ENCODE measurements around the gene EHD1.

DNA sequence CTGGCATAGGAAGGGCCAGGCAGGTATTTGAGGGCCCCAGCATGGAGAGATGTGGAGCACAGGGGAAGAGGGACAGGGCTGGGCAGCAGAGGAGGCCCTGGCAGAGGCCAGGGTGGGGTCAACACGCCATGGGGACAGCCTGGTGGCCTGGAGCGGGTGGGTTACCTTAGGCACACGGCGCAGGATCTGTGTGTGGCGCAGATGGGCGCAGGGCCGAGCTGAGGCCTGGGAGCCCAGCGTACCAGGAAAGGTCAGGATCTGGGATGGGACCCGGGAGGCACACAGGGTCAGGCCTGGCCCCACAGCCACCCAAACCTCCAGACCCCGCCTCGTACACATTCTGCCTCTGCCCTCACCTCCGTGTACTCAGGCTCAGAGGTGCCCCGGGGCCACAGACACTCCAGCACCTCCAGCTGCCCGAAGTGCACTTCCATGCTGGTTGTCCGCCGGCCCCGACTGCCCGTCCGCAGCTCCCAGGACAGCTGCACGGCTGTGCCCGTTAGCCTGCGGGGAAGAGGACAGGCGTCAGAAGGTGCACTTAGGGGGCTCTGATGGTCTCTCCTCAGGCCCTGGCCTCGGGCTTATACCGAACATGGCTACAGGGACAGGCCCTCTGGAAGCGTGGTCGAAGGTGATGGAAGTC lies 32.2 kb upstream of the EHD1 start:
- TF ChIP-seq, protein P1, sequence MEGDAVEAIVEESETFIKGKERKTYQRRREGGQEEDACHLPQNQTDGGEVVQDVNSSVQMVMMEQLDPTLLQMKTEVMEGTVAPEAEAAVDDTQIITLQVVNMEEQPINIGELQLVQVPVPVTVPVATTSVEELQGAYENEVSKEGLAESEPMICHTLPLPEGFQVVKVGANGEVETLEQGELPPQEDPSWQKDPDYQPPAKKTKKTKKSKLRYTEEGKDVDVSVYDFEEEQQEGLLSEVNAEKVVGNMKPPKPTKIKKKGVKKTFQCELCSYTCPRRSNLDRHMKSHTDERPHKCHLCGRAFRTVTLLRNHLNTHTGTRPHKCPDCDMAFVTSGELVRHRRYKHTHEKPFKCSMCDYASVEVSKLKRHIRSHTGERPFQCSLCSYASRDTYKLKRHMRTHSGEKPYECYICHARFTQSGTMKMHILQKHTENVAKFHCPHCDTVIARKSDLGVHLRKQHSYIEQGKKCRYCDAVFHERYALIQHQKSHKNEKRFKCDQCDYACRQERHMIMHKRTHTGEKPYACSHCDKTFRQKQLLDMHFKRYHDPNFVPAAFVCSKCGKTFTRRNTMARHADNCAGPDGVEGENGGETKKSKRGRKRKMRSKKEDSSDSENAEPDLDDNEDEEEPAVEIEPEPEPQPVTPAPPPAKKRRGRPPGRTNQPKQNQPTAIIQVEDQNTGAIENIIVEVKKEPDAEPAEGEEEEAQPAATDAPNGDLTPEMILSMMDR (IDR thresholded peaks at IDR 0.05; ENCODE audit: insufficient read depth, low read length, poor library complexity, severe bottlenecking): no peak
- TF ChIP-seq EZH2phosphoT487 (conservative IDR thresholded peaks at IDR 0.05; ENCODE audit: low read length): no peak

Data from SU-DHL-6 (cell line).